OCI-LY3 (cell line): ENCODE data around the gene CNTLN.

Source experiments
- H2AFZ ChIP-seq: fragments of 200-600, 300-600 bp; shearing (Covaris generic); 2 replicates; pipeline ENCODE4 v1.6.0; 2014; ENCODE audit warnings: antibody characterized with exemption, low read depth, low read length
- H3K27ac ChIP-seq: fragments of 200-600, 300-600 bp; sonication (generic); 2 replicates; pipeline ENCODE4 v1.5.1; 2014; ENCODE audit warnings: mild to moderate bottlenecking, low read length, moderate library complexity, mixed read lengths
- H3K27me3 ChIP-seq: fragments of 200-600, 300-600 bp; sonication (generic); 2 replicates; pipeline ENCODE4 v1.6.1; 2014; ENCODE audit warnings: low read depth, low read length, mixed read lengths
- H3K36me3 ChIP-seq: fragments of 200-600, 300-600 bp; sonication (generic); replicated peaks from 2 replicates; pipeline ENCODE3; 2014; ENCODE audit warnings: low read depth, low read length, mixed read lengths
- H3K4me1 ChIP-seq: fragments of 300-600, 200-600 bp; sonication (generic); 2 replicates; pipeline ENCODE4 v1.6.1; 2014; ENCODE audit warnings: low read length, mixed read lengths
- H3K4me2 ChIP-seq: fragments of 200-600, 300-600 bp; sonication (generic); 2 replicates; pipeline ENCODE4 v1.6.1; 2014; ENCODE audit warnings: low read length, mixed read lengths
- H3K4me3 ChIP-seq: fragments of 300-600, 200-600 bp; sonication (generic); 2 replicates; pipeline ENCODE4 v1.5.1; 2014; ENCODE audit warnings: antibody characterized with exemption, mild to moderate bottlenecking, low read length, moderate library complexity
- H3K79me2 ChIP-seq: fragments of 300-600, 200-600 bp; shearing (Covaris generic); 2 replicates; pipeline ENCODE4 v1.6.1; 2014; ENCODE audit warnings: mild to moderate bottlenecking, low read length, mixed read lengths
- H3K9ac ChIP-seq: fragments of 300-600, 200-600 bp; shearing (Covaris generic); 2 replicates; pipeline ENCODE4 v1.6.0; 2014; ENCODE audit warnings: mild to moderate bottlenecking, low read length, moderate library complexity
- H3K9me3 ChIP-seq: fragments of 200-600, 300-600 bp; shearing (Covaris generic); 2 replicates; pipeline ENCODE4 v1.6.1; 2014; ENCODE audit warnings: low read length, mixed read lengths; ENCODE audit not compliant: insufficient read depth
- H4K20me1 ChIP-seq: fragments of 200-600, 300-600 bp; sonication (generic); 2 replicates; pipeline ENCODE4 v1.6.1; 2016; ENCODE audit warnings: low read length, mixed read lengths; ENCODE audit not compliant: insufficient read depth
- EZH2phosphoT487 ChIP-seq: fragments of 200-600 bp; shearing (Covaris generic); IDR thresholded peaks from 2 replicates; pipeline ENCODE4 v1.6.1; 2018; ENCODE audit warnings: antibody characterized with exemption, mixed run types, low read depth
- TF ChIP-seq, protein P1 (sequence below): fragments of 200-600, 300-600 bp; sonication (generic); IDR thresholded peaks from 2 replicates; pipeline ENCODE4 v1.5.1; 2014; ENCODE audit warnings: antibody characterized with exemption, low read length, low read depth

The CNTLN gene

DNA sequence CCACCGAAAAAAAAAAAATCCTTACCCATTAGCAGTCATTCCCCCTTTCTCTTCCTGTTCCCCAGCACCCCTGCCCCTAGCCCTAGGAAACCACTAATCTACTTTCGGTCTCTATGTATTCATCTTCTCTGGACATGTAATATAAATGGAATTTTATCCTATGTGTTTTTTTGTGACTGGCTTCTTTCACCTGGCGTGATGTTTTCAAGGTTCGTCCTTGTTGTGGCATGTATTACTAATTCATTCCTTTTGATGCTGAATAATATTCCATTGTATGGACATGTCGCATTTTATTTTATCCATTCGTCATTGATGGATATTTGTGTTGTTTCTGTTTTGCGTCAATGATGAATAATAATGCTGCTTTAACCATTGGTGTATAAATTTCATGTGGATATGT lies 401.2 kb downstream of the CNTLN start:
- Histone ChIP-seq H3K9me3 (no peaks in the 10 kb centered on the region), H4K20me1 (no peaks in the 10 kb centered on the region), H3K4me1 (peaks cover 4% of the 10 kb centered on the region; the same call in 1 of the 2 replicates), H3K36me3 (no peaks in the 10 kb centered on the region), H3K4me2 (no peak overlapping the region), H2AFZ (no peak overlapping the region), H3K9ac (no peak overlapping the region), H3K4me3 (no peak overlapping the region), H3K79me2 (no peaks in the 10 kb centered on the region), H3K27ac (no peak overlapping the region), H3K27me3 (peaks cover 9% of the 10 kb centered on the region; the same call in 1 of the 2 replicates)
- TF ChIP-seq, protein P1, sequence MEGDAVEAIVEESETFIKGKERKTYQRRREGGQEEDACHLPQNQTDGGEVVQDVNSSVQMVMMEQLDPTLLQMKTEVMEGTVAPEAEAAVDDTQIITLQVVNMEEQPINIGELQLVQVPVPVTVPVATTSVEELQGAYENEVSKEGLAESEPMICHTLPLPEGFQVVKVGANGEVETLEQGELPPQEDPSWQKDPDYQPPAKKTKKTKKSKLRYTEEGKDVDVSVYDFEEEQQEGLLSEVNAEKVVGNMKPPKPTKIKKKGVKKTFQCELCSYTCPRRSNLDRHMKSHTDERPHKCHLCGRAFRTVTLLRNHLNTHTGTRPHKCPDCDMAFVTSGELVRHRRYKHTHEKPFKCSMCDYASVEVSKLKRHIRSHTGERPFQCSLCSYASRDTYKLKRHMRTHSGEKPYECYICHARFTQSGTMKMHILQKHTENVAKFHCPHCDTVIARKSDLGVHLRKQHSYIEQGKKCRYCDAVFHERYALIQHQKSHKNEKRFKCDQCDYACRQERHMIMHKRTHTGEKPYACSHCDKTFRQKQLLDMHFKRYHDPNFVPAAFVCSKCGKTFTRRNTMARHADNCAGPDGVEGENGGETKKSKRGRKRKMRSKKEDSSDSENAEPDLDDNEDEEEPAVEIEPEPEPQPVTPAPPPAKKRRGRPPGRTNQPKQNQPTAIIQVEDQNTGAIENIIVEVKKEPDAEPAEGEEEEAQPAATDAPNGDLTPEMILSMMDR: no peak
- TF ChIP-seq EZH2phosphoT487: no peak

GRCh38 chr9:17551023-17551422 lies 416.2 kb downstream of the CNTLN start:
- no peaks in the 10 kb centered on the region for H3K27me3 ChIP-seq
- H3K27ac ChIP-seq: no peak overlapping the region
- no peak for TF ChIP-seq EZH2phosphoT487
- TF ChIP-seq, protein P1: no peak

More at GRCh38 chr9:17551023-17551422, 416.2 kb downstream of the CNTLN start:
- no peak overlapping the region for H2AFZ ChIP-seq
- H3K4me3 ChIP-seq: no peak overlapping the region
- no peaks in the 10 kb centered on the region for H4K20me1 ChIP-seq
- H3K36me3 ChIP-seq: no peaks in the 10 kb centered on the region
- no peak overlapping the region for H3K4me2 ChIP-seq
- no peaks in the 10 kb centered on the region for H3K4me1 ChIP-seq
- no peak overlapping the region for H3K9ac ChIP-seq
- H3K79me2 ChIP-seq: no peaks in the 10 kb centered on the region
- no peaks in the 10 kb centered on the region for H3K9me3 ChIP-seq
